ENCODE measurements around the gene KNDC1. TPM values are rescaled to one million over a fixed set of nuclear protein-coding genes. Genes with fewer than 3 reads are reported as not detected.

Gene KNDC1
- total RNA-seq, 3 donors from 2014 or later, result 0.98 to 2.3 TPM; not detected in 1

GRCh38 chr10:133114251-133114650, 45.8 kb upstream of the KNDC1 start:
- TF ChIP-seq POLR2A (IDR thresholded peaks at IDR 0.05), result no peak
- TF ChIP-seq POLR2AphosphoS5 (IDR thresholded peaks at IDR 0.05), result no peak
- no peak for TF ChIP-seq CTCF (IDR thresholded peaks at IDR 0.05)
- H3K27ac ChIP-seq, result no peak overlapping the region
- peaks cover 7% of the 10 kb centered on the region in 2 donors for H3K9me3 ChIP-seq
- no peak for DNase-seq (ENCODE audit: low spot score in 2 of 2)
- peaks cover 0 to 37% of the 10 kb centered on the region in 2 donors for H3K27me3 ChIP-seq
- H3K36me3 ChIP-seq, result no peaks in the 10 kb centered on the region
- intact Hi-C loops (cut with DNase I; ENCODE audit: low total_unique reads), result no loop called here
- no peaks in the 10 kb centered on the region for H3K4me1 ChIP-seq
- H3K4me3 ChIP-seq, result no peak overlapping the region

GRCh38 chr10:133114726-133115452, 45.1 kb upstream of the KNDC1 start:
- Histone ChIP-seq H3K36me3 (no peaks in the 10 kb centered on the region), H3K27ac (no peak overlapping the region), H3K27me3 (peaks cover 0 to 34% of the 10 kb centered on the region in 2 donors), H3K4me3 (no peak overlapping the region), H3K4me1 (no peaks in the 10 kb centered on the region), H3K9me3 (peaks cover 7 to 12% of the 10 kb centered on the region in 2 donors)
- intact Hi-C loops (cut with DNase I; ENCODE audit: low total_unique reads), result no loop called here
- TF ChIP-seq CTCF (IDR thresholded peaks at IDR 0.05), result no peak
- TF ChIP-seq POLR2A (IDR thresholded peaks at IDR 0.05), result no peak
- no peak for TF ChIP-seq POLR2AphosphoS5 (IDR thresholded peaks at IDR 0.05)
- DNase-seq (ENCODE audit: low spot score in 2 of 2), result no peak

- Histone ChIP-seq H3K27ac (no peak overlapping the region), H3K4me1 (no peaks in the 10 kb centered on the region), H3K36me3 (no peaks in the 10 kb centered on the region), H3K27me3 (peaks cover 0 to 34% of the 10 kb centered on the region in 2 donors), H3K9me3 (peaks cover 7 to 17% of the 10 kb centered on the region in 2 donors), H3K4me3 (no peak overlapping the region)
- DNase-seq (ENCODE audit: low spot score in 2 of 2), result no peak
- intact Hi-C loops (cut with DNase I; ENCODE audit: low total_unique reads), result no loop called here
- TF ChIP-seq CTCF (IDR thresholded peaks at IDR 0.05) (no peak), POLR2AphosphoS5 (IDR thresholded peaks at IDR 0.05) (no peak), POLR2A (IDR thresholded peaks at IDR 0.05) (no peak)
These were observed 44.6 kb upstream of the KNDC1 start for GRCh38 chr10:133115453-133115842.

GRCh38 chr10:133115976-133116375, 44.0 kb upstream of the KNDC1 start:
- TF ChIP-seq CTCF (IDR thresholded peaks at IDR 0.05) (no peak), POLR2AphosphoS5 (IDR thresholded peaks at IDR 0.05) (no peak), POLR2A (IDR thresholded peaks at IDR 0.05) (no peak)
- Histone ChIP-seq H3K9me3 (peaks cover 7 to 17% of the 10 kb centered on the region in 2 donors), H3K27ac (no peak overlapping the region), H3K27me3 (peaks cover 0 to 34% of the 10 kb centered on the region in 2 donors), H3K36me3 (no peaks in the 10 kb centered on the region), H3K4me1 (no peaks in the 10 kb centered on the region), H3K4me3 (no peak overlapping the region)
- intact Hi-C loops (cut with DNase I; ENCODE audit: low total_unique reads), result no loop called here
- no peak for DNase-seq (ENCODE audit: low spot score in 2 of 2)

GRCh38 chr10:133116455-133116854, 43.6 kb upstream of the KNDC1 start:
- H3K27me3 ChIP-seq, result peaks cover 0 to 34% of the 10 kb centered on the region in 2 donors
- H3K27ac ChIP-seq, result no peak overlapping the region
- no peak overlapping the region for H3K4me3 ChIP-seq
- DNase-seq (ENCODE audit: low spot score in 2 of 2), result no peak
- H3K9me3 ChIP-seq, result peaks cover 7 to 17% of the 10 kb centered on the region in 2 donors
- H3K36me3 ChIP-seq, result no peaks in the 10 kb centered on the region
- TF ChIP-seq CTCF (IDR thresholded peaks at IDR 0.05), result no peak
- TF ChIP-seq POLR2AphosphoS5 (IDR thresholded peaks at IDR 0.05), result no peak
- TF ChIP-seq POLR2A (IDR thresholded peaks at IDR 0.05), result no peak
- intact Hi-C loops (cut with DNase I; ENCODE audit: low total_unique reads), result no loop called here
- H3K4me1 ChIP-seq, result no peaks in the 10 kb centered on the region
